GM12892 (cell line): ENCODE results near the gene RPL19.

Source experiments
- POLR2A ChIP-seq: IDR thresholded peaks from 2 replicates; pipeline ENCODE4 v1.6.1; 2011; ENCODE audit warnings: low read depth, low read length, control low read depth
- POLR2AphosphoS5 ChIP-seq: IDR thresholded peaks from 2 replicates; pipeline ENCODE4 v1.6.1; 2011; ENCODE audit warnings: low read depth, low read length, control low read depth
- TAF1 ChIP-seq: IDR thresholded peaks from 2 replicates; pipeline ENCODE4 v1.6.1; 2011; ENCODE audit warnings: low read depth, mild to moderate bottlenecking, control low read depth, low read length, borderline replicate concordance

DNA sequence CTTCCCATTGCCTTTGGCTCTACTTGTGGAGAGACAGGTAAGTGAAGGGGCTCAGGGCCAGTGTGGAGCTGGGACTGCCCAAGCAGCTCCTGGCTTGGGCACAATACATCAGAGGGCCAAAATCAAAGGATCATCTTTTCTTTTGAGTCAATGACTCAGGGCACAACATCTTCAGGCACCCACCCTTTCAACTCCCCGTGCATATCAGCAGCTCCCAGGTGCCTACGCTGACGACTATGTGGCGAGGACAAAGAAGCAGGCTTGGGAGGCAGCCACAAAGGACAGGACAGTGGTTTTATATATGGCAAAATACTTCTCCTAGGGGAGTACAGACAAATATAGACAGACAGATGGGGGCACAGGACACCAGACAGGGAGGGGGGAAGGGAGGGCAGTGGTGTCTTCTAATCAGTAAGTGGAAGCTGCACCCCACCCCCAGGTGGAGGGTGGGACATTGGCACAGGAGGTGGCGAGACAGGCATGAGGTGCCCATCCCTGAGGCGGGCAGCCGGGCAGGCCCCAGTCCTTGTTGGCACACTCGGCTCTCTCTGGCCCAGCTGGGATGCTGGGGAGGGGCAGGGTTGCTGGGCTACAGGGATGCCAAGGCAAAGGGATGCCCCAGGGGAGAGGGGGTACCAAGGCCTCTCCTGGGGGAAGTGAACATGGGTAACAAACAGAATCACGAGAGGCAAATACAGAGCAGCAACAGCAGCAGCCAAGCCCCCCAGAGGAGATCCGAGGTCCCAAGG is 26.4 kb upstream of the RPL19 start:
- no peak for TF ChIP-seq POLR2A
- no peak for TF ChIP-seq POLR2AphosphoS5
- TF ChIP-seq TAF1: no peak
